IPS-18a (cell line): Measurements from ENCODE around the gene SHISA4.

Experiments
- H3K27ac ChIP-seq: one replicate; pipeline ENCODE4 v1.5.1; 2013; ENCODE audit warnings: low read length
- H3K27me3 ChIP-seq: one replicate; pipeline ENCODE4 v1.6.1; 2013; ENCODE audit warnings: mild to moderate bottlenecking, low read length; ENCODE audit not compliant: control insufficient read depth, insufficient read depth
- H3K36me3 ChIP-seq: one replicate; pipeline ENCODE4 v1.6.1; 2013; ENCODE audit warnings: low read depth, low read length; ENCODE audit not compliant: control insufficient read depth
- H3K4me1 ChIP-seq: one replicate; pipeline ENCODE4 v1.6.1; 2013; ENCODE audit warnings: low read depth, low read length; ENCODE audit not compliant: control insufficient read depth
- H3K4me3 ChIP-seq: one replicate; pipeline ENCODE4 v1.5.1; 2013; ENCODE audit warnings: low read length
- H3K9ac ChIP-seq: one replicate; pipeline ENCODE4 v1.6.1; 2013; ENCODE audit warnings: mild to moderate bottlenecking, low read length, moderate library complexity
- H3K9me3 ChIP-seq: one replicate; pipeline ENCODE4 v1.6.1; 2013; ENCODE audit warnings: low read depth, low read length; ENCODE audit not compliant: control insufficient read depth

Gene SHISA4

DNA sequence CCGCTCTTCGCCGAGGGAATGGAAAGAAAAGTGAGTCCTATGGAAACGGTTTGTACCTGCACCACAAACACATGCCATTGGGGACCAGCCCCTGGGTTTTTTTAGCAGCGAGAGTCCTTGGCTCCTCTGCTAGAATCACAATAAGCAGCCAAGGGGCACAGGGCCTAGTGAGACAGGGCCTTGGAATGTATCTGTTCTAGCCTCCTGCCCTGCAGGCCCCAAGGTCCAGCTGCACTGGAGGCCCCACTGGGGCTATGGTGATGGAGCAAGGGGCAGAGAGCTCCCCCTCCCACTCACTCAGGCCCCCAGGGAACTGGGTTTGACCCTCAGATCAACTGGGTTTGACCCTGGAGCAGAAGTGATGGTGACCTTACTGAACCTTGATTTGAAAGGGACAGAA is 14.4 kb downstream of the SHISA4 start:
- Histone ChIP-seq H3K4me1 (no peaks in the 10 kb centered on the region), H3K27ac (no peak overlapping the region), H3K27me3 (no peaks in the 10 kb centered on the region), H3K4me3 (no peak overlapping the region), H3K9me3 (no peaks in the 10 kb centered on the region), H3K36me3 (no peaks in the 10 kb centered on the region), H3K9ac (no peak overlapping the region)

DNA sequence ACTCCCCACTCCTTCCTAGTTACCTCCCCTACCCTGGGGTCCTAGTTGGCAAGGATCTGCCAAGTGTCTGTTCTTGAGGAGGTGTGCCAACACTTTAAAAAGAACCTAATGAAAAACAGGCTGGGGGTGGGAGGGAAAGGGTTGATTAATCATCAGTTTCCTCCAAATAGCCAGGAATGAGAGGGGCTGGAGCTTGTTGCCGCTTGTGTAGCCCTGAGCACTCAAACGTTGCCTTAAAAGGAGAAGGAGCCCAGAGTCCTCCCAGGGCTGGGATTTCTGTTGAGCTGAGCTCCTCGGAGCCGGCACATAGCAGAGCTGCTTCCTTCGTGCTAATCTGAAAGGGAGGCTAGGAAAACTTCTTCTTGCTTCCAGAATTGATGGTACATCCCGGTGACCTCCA is 15.9 kb downstream of the SHISA4 start:
- Histone ChIP-seq H3K36me3 (no peaks in the 10 kb centered on the region), H3K4me1 (no peaks in the 10 kb centered on the region), H3K9me3 (no peaks in the 10 kb centered on the region), H3K27ac (no peak overlapping the region), H3K4me3 (no peak overlapping the region), H3K27me3 (no peaks in the 10 kb centered on the region), H3K9ac (no peak overlapping the region)

DNA sequence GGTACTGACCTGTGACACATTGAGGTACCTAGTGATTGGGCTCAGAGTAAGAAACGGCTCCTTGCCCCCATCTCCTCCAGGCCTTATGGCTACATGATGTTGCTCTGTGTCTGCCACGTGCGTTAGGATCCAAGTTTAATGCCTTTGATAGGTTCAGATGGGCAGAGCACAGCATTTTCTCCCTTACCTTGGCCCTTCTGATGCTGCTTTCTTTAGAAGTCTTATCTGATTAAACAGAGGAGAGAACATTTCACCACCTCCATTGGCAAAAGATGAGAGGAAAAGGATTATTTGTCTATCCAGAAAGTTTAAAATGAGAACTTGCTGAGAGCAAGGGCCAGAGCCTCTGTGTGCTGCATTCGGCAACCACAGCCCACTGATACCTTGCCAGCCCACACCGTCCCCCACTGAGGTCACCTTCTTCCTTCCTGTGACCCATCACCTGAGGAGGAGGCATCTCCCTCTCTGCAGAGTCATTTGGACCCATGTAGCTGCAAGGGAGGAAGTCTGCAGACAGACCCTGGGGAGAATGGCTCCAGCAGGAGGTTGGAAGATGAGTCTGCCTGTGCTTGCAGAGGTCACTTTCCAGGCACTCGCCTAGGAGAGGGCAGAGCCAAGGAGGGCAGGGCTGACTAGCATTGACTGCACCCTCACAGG is 16.7 kb downstream of the SHISA4 start:
- no peaks in the 10 kb centered on the region for H3K36me3 ChIP-seq
- no peak overlapping the region for H3K9ac ChIP-seq
- H3K9me3 ChIP-seq = no peaks in the 10 kb centered on the region
- H3K27ac ChIP-seq = no peak overlapping the region
- no peak overlapping the region for H3K4me3 ChIP-seq
- H3K27me3 ChIP-seq = no peaks in the 10 kb centered on the region
- no peaks in the 10 kb centered on the region for H3K4me1 ChIP-seq

DNA sequence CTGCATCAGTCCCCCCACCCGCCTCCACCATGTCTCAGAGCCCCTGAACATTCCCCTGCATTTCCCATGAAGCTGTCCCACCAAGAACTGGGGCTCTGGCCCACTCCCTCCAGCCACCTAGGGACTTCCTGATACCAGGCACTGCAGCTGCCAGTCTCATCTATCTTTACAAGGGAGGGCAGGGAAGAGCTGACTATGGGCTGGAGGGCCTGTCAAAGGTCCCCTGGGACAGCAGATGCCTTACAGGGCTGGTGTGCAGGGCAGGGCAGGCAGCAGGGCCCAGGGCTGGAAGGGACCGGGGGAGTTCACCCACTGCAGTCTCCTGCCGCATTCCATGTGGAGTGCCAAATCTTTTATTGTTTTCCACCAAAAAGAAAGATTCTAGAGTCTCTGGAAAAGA is 17.6 kb downstream of the SHISA4 start:
- H3K9ac ChIP-seq = no peak overlapping the region
- no peaks in the 10 kb centered on the region for H3K9me3 ChIP-seq
- no peak overlapping the region for H3K27ac ChIP-seq
- no peaks in the 10 kb centered on the region for H3K36me3 ChIP-seq
- H3K27me3 ChIP-seq = no peaks in the 10 kb centered on the region
- H3K4me1 ChIP-seq = no peaks in the 10 kb centered on the region
- no peak overlapping the region for H3K4me3 ChIP-seq

DNA sequence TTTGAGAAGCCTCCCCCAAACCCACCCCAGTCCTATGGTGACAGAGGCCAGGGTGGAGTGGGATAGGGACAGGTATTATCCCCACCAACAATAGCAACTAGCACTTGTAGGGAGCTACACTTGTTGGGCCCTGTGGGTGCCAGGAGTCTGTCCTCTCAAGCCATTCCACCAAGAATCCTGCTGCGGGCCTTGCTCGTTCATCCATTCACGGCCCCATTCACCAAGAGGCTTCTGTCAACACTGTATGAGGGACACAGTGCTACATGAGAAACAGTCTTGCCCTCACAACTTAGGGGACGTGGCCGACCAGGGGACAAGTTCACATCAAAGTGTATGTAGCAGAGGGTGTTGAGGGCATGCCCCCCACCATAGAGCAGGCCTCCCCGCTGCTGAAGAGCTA is 18.9 kb downstream of the SHISA4 start:
- H3K4me3 ChIP-seq = no peak overlapping the region
- H3K4me1 ChIP-seq = peaks cover 9% of the 10 kb centered on the region
- no peak overlapping the region for H3K27ac ChIP-seq
- H3K9ac ChIP-seq = no peak overlapping the region
- no peaks in the 10 kb centered on the region for H3K36me3 ChIP-seq
- no peaks in the 10 kb centered on the region for H3K27me3 ChIP-seq
- H3K9me3 ChIP-seq = no peaks in the 10 kb centered on the region

DNA sequence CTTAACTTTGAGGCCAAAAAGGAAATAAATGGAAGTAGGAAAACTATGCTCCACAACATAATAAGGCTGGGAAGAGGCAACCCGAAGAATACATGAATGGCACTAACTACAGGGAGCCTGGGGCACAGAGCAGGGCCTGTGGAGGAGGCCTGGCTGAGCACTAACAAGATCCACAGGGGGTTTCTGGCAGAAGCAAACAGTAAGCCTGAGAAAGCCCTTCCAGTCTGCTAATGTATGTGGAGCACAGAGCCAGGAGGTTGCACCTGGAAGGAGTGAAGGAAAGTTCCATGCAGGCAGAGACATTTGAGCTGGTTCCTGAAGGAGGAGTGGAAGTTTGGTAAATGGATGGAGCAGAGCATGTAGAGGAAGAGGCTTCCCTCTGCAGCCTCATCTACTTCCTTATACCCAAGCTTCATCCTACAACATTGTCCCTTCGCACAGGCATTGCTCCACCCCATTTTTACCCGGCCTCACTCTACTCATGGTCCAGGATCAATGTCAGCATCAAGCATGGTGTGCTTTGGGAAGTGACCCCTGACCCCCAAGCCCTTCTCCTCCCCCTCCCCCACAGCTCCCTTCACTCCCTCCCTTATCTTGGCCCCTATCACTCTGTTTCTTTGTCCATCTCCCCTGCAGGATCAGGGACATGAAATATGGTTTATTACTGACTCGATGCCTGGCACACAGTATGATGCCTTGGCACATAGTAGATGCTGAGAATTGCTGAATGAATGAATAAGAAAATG is 23.3 kb downstream of the SHISA4 start:
- Histone ChIP-seq H3K36me3 (no peaks in the 10 kb centered on the region), H3K9ac (no peak overlapping the region), H3K4me1 (peaks cover 9% of the 10 kb centered on the region), H3K27ac (no peak overlapping the region), H3K4me3 (no peak overlapping the region), H3K9me3 (no peaks in the 10 kb centered on the region), H3K27me3 (no peaks in the 10 kb centered on the region)

- no peak overlapping the region for H3K4me3 ChIP-seq
- no peak overlapping the region for H3K9ac ChIP-seq
- H3K36me3 ChIP-seq = no peaks in the 10 kb centered on the region
- no peaks in the 10 kb centered on the region for H3K9me3 ChIP-seq
- no peak overlapping the region for H3K27ac ChIP-seq
- peaks cover 9% of the 10 kb centered on the region for H3K4me1 ChIP-seq
- no peaks in the 10 kb centered on the region for H3K27me3 ChIP-seq
These were observed 24.1 kb downstream of the SHISA4 start for GRCh38 chr1:201912832-201913231.

GRCh38 chr1:201914456-201915235 is 25.9 kb downstream of the SHISA4 start:
- no peak overlapping the region for H3K4me3 ChIP-seq
- no peak overlapping the region for H3K9ac ChIP-seq
- peaks cover 9% of the 10 kb centered on the region for H3K4me1 ChIP-seq
- H3K36me3 ChIP-seq = no peaks in the 10 kb centered on the region
- no peaks in the 10 kb centered on the region for H3K9me3 ChIP-seq
- H3K27ac ChIP-seq = no peak overlapping the region
- no peaks in the 10 kb centered on the region for H3K27me3 ChIP-seq

DNA sequence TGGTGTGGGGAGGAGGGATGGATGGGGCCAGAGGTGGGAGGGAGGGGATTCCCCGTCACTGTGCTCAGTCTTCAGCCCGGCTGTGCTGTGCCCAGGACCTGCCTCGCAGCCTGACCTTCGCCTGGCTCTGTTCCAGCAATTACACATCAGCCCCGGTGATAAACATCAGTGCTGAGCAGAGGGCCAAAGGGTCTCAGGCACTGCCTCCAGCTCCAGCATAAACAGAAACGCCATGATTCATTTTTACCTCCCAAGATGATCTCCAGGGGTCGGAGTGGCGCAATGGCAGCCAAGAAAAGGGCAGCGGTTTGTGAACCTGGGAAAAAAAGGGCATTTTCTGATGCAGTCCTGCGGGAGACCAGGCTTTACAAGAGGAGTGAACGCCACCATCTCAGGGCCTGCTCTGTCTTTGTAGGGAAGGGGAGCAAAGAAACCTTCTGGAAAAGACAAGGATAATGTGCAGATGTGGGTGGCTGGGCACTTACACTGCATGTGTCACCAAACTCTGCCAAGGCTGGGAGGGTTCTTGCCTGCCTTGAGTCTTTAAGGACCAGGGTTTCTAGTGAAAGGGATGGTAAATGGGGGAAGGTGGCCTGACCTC is 28.1 kb downstream of the SHISA4 start:
- no peaks in the 10 kb centered on the region for H3K36me3 ChIP-seq
- H3K9ac ChIP-seq = no peak overlapping the region
- peaks cover 6% of the 10 kb centered on the region for H3K4me1 ChIP-seq
- H3K27me3 ChIP-seq = no peaks in the 10 kb centered on the region
- H3K9me3 ChIP-seq = no peaks in the 10 kb centered on the region
- no peak overlapping the region for H3K27ac ChIP-seq
- H3K4me3 ChIP-seq = no peak overlapping the region

GRCh38 chr1:201917362-201918033 is 28.8 kb downstream of the SHISA4 start:
- Histone ChIP-seq H3K36me3 (no peaks in the 10 kb centered on the region), H3K9ac (no peak overlapping the region), H3K4me1 (no peaks in the 10 kb centered on the region), H3K4me3 (no peak overlapping the region), H3K27ac (no peak overlapping the region), H3K9me3 (no peaks in the 10 kb centered on the region), H3K27me3 (no peaks in the 10 kb centered on the region)

GRCh38 chr1:201918343-201918742 is 29.6 kb downstream of the SHISA4 start:
- no peaks in the 10 kb centered on the region for H3K27me3 ChIP-seq
- H3K9me3 ChIP-seq = no peaks in the 10 kb centered on the region
- no peak overlapping the region for H3K27ac ChIP-seq
- H3K4me3 ChIP-seq = no peak overlapping the region
- H3K4me1 ChIP-seq = no peaks in the 10 kb centered on the region
- H3K9ac ChIP-seq = no peak overlapping the region
- H3K36me3 ChIP-seq = no peaks in the 10 kb centered on the region
